ENCODE data around the gene TNFRSF19. TPM values are rescaled to one million over a fixed set of nuclear protein-coding genes. Genes with fewer than 3 reads are reported as not detected.
A peak's percentile ranks its signal among the peaks of the same experiment; 100 is the strongest.

Gene TNFRSF19
- total and polyA plus RNA-seq, 2 of the 4 experiments (the other 2 are of a cell fraction) = 18.6 to 26.3 TPM

GRCh38 chr13:23560571-23561089 is 9.6 kb upstream of the TNFRSF19 start:
- no peak overlapping the region for H3K4me3 ChIP-seq (ENCODE audit: insufficient read depth, low read depth, low read length)
- H3K4me2 ChIP-seq (ENCODE audit: low read depth, low read length) = no peak overlapping the region
- peak overlapping the region; percentile 78; the same call in 2 of the 3 replicates for H2BK15ac ChIP-seq (ENCODE audit: low read depth, low read length)
- peaks cover 28% of the 10 kb centered on the region for H3K9me1 ChIP-seq (ENCODE audit: insufficient read depth, low read length)
- TF ChIP-seq ELK1 (IDR thresholded peaks at IDR 0.05; ENCODE audit: borderline replicate concordance, low read depth, low read length) (no peak), SMC3 (IDR thresholded peaks at IDR 0.05; ENCODE audit: low read depth, low read length) (no peak), FOS (IDR thresholded peaks at IDR 0.05; ENCODE audit: low read depth, low read length) (no peak), RAD21 (IDR thresholded peaks at IDR 0.05; ENCODE audit: low read length) (no peak), NFE2L2 (IDR thresholded peaks at IDR 0.05; ENCODE audit: low read depth, low read length) (no peak), MAZ (IDR thresholded peaks at IDR 0.05; ENCODE audit: borderline replicate concordance, low read depth, low read length) (no peak), POLR2A (IDR thresholded peaks at IDR 0.05; ENCODE audit: low read depth, low read length) (no peak), MAFK (IDR thresholded peaks at IDR 0.05; ENCODE audit: low read depth, low read length) (no peak), MXI1 (IDR thresholded peaks at IDR 0.05; ENCODE audit: borderline replicate concordance, low read depth, low read length) (no peak), USF2 (IDR thresholded peaks at IDR 0.05; ENCODE audit: low read depth, low read length) (no peak), CEBPB (IDR thresholded peaks at IDR 0.05; ENCODE audit: low read depth, low read length) (no peak), CHD1 (IDR thresholded peaks at IDR 0.05; ENCODE audit: low read depth, low read length) (no peak), BHLHE40 (IDR thresholded peaks at IDR 0.05; ENCODE audit: low read depth, low read length) (no peak), RFX5 (IDR thresholded peaks at IDR 0.05; ENCODE audit: low read depth, low read length) (no peak), RCOR1 (IDR thresholded peaks at IDR 0.05; ENCODE audit: insufficient replicate concordance, low read length) (no peak)
- in situ Hi-C loops (cut with MboI; ENCODE audit: low sequenced_read_pairs) (no loop called here), intact Hi-C loops (cut with micrococcal nuclease) (no loop called here), dilution Hi-C loops (cut with HindIII; ENCODE audit: low sequenced_read_pairs, unreplicated experiment) (no loop called here)
- no peak overlapping the region for H2AFZ ChIP-seq (replicated peaks; ENCODE audit: low read length, poor library complexity)
- H2AK5ac ChIP-seq (ENCODE audit: low read depth, low read length) = peak overlapping the region; percentile 71; the same call in 1 of the 2 replicates
- H3K14ac ChIP-seq (replicated peaks; ENCODE audit: low read depth, low read length) = peak overlapping the region; percentile 68; the same call in 1 of the 2 replicates
- H2AK9ac ChIP-seq (replicated peaks; ENCODE audit: low read depth, low read length, poor library complexity) = no peak overlapping the region
- no peak overlapping the region; the same call in 1 of the 2 replicates for H4K91ac ChIP-seq (ENCODE audit: insufficient read depth, low read depth, low read length)
- CTCF ChIA-PET = no interaction called here
- H3K27ac ChIP-seq (ENCODE audit: insufficient read depth, low read length) = no peak overlapping the region
- no peaks in the 10 kb centered on the region for H3K27me3 ChIP-seq (ENCODE audit: control insufficient read depth, insufficient read depth, low read length)
- H4K5ac ChIP-seq (ENCODE audit: low read depth, low read length) = no peak overlapping the region; the same call in 1 of the 2 replicates
- H2BK5ac ChIP-seq (ENCODE audit: low read depth, low read length, poor library complexity, severe bottlenecking) = no peak overlapping the region
- POLR2A ChIA-PET (ENCODE audit: unreplicated experiment) = no interaction called here
- no TSS peak for BruUV-seq (replicated peaks)
- H4K8ac ChIP-seq (ENCODE audit: low read depth in 2 of 2, low read length in 2 of 2) = peak overlapping the region in 1 of 2 experiments; percentile 80; a peak in 1 of 4 replicates
- 0 out of 4 replicates have a peak, but pooled peaks cover 0 to 11% of the 10 kb centered on the region in 2 experiments for H3K79me1 ChIP-seq (ENCODE audit: low read depth in 1 of 2, low read length in 2 of 2)
- 0 out of 2 replicates have a peak overlapping the region, but pooled peaks have one; percentile 2 for H3K4ac ChIP-seq (ENCODE audit: low read depth, low read length)
- DNase-seq = no peak
- H2BK20ac ChIP-seq (ENCODE audit: low read depth, low read length) = peak overlapping the region; percentile 45
- peak overlapping the region; percentile 28; the same call in 1 of the 2 replicates for H3K18ac ChIP-seq (ENCODE audit: low read depth, low read length)
- H3K4me1 ChIP-seq (ENCODE audit: control insufficient read depth, insufficient read depth, low read length) = peaks cover 5% of the 10 kb centered on the region
- H4K20me1 ChIP-seq (ENCODE audit: insufficient read depth, low read length) = no peaks in the 10 kb centered on the region
- no peak for ATAC-seq (ENCODE audit: low read depth)
- no peak overlapping the region for H3K23ac ChIP-seq (ENCODE audit: low read depth, low read length)
- H3K56ac ChIP-seq (ENCODE audit: extremely low read depth, insufficient read depth, low read length) = no peak overlapping the region
- H2BK120ac ChIP-seq (ENCODE audit: low read depth, low read length) = peak overlapping the region; percentile 65
- WGBS, 2 experiments (ENCODE audit: extremely low coverage in 2 of 2, insufficient read length in 1 of 2) = 100% methylated on average over 1 of the region's 7 CpGs; no CpG with 5 or more reads in 1 of the 2 experiments
- H3K9ac ChIP-seq (ENCODE audit: low read depth, low read length) = no peak overlapping the region
- H3K9me3 ChIP-seq (ENCODE audit: control insufficient read depth, insufficient read depth, low read length) = no peaks in the 10 kb centered on the region
- no peaks in the 10 kb centered on the region for H3K36me3 ChIP-seq (ENCODE audit: control insufficient read depth, insufficient read depth, low read length)

All from IMR-90 (cell line).